ENCODE data around the gene FLYWCH1.

FLYWCH1 gene

GRCh38 chr16:2971134-2971984 is 59.6 kb downstream of the FLYWCH1 start:
- no peak for DNase-seq

GRCh38 chr16:2971985-2972784 is 60.5 kb downstream of the FLYWCH1 start:
- no peak for DNase-seq

GRCh38 chr16:2973093-2973492 is 61.4 kb downstream of the FLYWCH1 start:
- no peak for DNase-seq

- no peak for DNase-seq
Measured at GRCh38 chr16:2973605-2974318, 62.0 kb downstream of the FLYWCH1 start.

- no peak for DNase-seq
Measured at GRCh38 chr16:2974319-2975056, 62.8 kb downstream of the FLYWCH1 start.

- no peak for DNase-seq
Measured at GRCh38 chr16:2975161-2975795, 63.5 kb downstream of the FLYWCH1 start.

- DNase-seq: no peak
Measured at GRCh38 chr16:2976201-2976600, 64.5 kb downstream of the FLYWCH1 start.

- DNase-seq: no peak
Measured at GRCh38 chr16:2976673-2977072, 64.9 kb downstream of the FLYWCH1 start.

GRCh38 chr16:2977440-2977839 is 65.7 kb downstream of the FLYWCH1 start:
- DNase-seq: no peak

GRCh38 chr16:2979669-2980226 is 68.0 kb downstream of the FLYWCH1 start:
- peak; percentile 41 for DNase-seq

GRCh38 chr16:2980227-2981176 is 68.8 kb downstream of the FLYWCH1 start, which contains the start of gene PKMYT1:
Gene PKMYT1 (minus strand): TSS chr16:2980446. CDS start chr16:2979657, 789 bp downstream.
- DNase-seq: peak; percentile 97

GRCh38 chr16:2981177-2981898 is 69.6 kb downstream of the FLYWCH1 start:
- no peak for DNase-seq

GRCh38 chr16:2981899-2982250 is 70.1 kb downstream of the FLYWCH1 start:
- no peak for DNase-seq

- no peak for DNase-seq
Measured at GRCh38 chr16:2982402-2982801, 70.7 kb downstream of the FLYWCH1 start.

GRCh38 chr16:2983706-2984136 is 72.0 kb downstream of the FLYWCH1 start:
- DNase-seq: peak; percentile 87

- no peak for DNase-seq
Measured at GRCh38 chr16:2985462-2985861, 73.7 kb downstream of the FLYWCH1 start.

- no peak for DNase-seq
Measured at GRCh38 chr16:2985893-2986355, 74.2 kb downstream of the FLYWCH1 start.

GRCh38 chr16:2986623-2987188 is 75.0 kb downstream of the FLYWCH1 start:
- DNase-seq: no peak

GRCh38 chr16:2987286-2987685 is 75.6 kb downstream of the FLYWCH1 start:
- no peak for DNase-seq

All from RPMI8226 (cell line).